HCT116 (cell line): Measurements from ENCODE around the gene TOX2. TPM values are rescaled to one million over a fixed set of nuclear protein-coding genes. Genes with fewer than 3 reads are reported as not detected.

Experiments
- ATAC-seq: fragments of 200-7000 bp; cut with Tn5 transposase; 2 replicates; pipeline ENCODE4 v1.9.1; 2020; ENCODE audit warnings: mild to moderate bottlenecking, moderate library complexity
- BruUV-seq: library from RNA; stranded (reverse); fragments of 400-500 nt; replicated peaks from 2 replicates; lab custom pipeline; 2021; lab: Mats Ljungman, UMichigan
- CTCF ChIA-PET: fragments of 300-600 bp; sonication (Branson Sonifier 250); formaldehyde crosslinking; loops from one replicate; lab custom pipeline; 2021; ENCODE audit warnings: antibody characterized with exemption; lab: Charles Lee
- POLR2A ChIA-PET: fragments of 300-600, 350-600 bp; sonication (Branson Sonifier 250); formaldehyde crosslinking; loops from one replicate; lab custom pipeline; 2021; ENCODE audit warnings: antibody characterized with exemption; lab: Charles Lee
- RAD21 ChIA-PET, 2 experiments: fragments of 300-600 bp; sonication (Branson Sonifier 250); formaldehyde crosslinking; loops; one replicate each; lab custom pipeline; 2023; ENCODE audit warnings: low total read pairs in 2 of 2; ENCODE audit not compliant: uncharacterized antibody in 2 of 2, unreplicated experiment in 2 of 2, low non-redundant PET in 1 of 2; lab: Charles Lee
- DNase-seq: peaks from one replicate; pipeline ENCODE4 v3.0.0-alpha.2; 2010; ENCODE audit warnings: low read depth, low spot score
- H2AFZ ChIP-seq: fragments of 200-600 bp; shearing (Covaris generic), sonication (generic); 2 replicates; pipeline ENCODE4 v1.6.1; 2017; ENCODE audit warnings: low read depth, mixed run types, mixed read lengths, antibody characterized with exemption, low read length; ENCODE audit not compliant: poor library complexity, severe bottlenecking
- H3K27ac ChIP-seq: 2 replicates; pipeline ENCODE4 v1.5.1; 2012; ENCODE audit warnings: low read depth, low read length
- H3K27me3 ChIP-seq: fragments of 200-600 bp; sonication (generic); 2 replicates; pipeline ENCODE4 v1.6.1; 2016; ENCODE audit warnings: mixed run types, low read length, mixed read lengths; ENCODE audit not compliant: insufficient read depth
- H3K36me3 ChIP-seq, 2 experiments: fragments of 200-500 bp in 1 of 2; fragments of 200-600 bp in 1 of 2; sonication (Bioruptor generic) in 1 of 2; sonication (generic) in 1 of 2; 2 replicates each; pipeline versions ENCODE4 v1.5.1 to v1.6.1; 2014 to 2016; ENCODE audit warnings: low read length in 2 of 2, inconsistent platforms in 1 of 2, mixed read lengths in 1 of 2, mixed run types in 1 of 2; ENCODE audit not compliant: insufficient read depth in 2 of 2, control insufficient read depth in 1 of 2
- H3K4me1 ChIP-seq, 2 experiments: fragments of 200-600 bp in 1 of 2; sonication (generic) in 1 of 2; 2 replicates each; pipeline versions ENCODE4 v1.5.1 to v1.6.1; 2012 to 2017; ENCODE audit warnings: low read length in 2 of 2, inconsistent platforms in 1 of 2, mild to moderate bottlenecking in 1 of 2, mixed read lengths in 1 of 2, mixed run types in 1 of 2, moderate library complexity in 1 of 2; ENCODE audit not compliant: insufficient read depth in 2 of 2, control insufficient read depth in 1 of 2
- H3K4me2 ChIP-seq: fragments of 200-600 bp; sonication (generic); 2 replicates; pipeline ENCODE4 v1.6.1; 2017; ENCODE audit warnings: mixed run types, low read length, mixed read lengths
- H3K4me3 ChIP-seq, 2 experiments: fragments of 200-600 bp in 1 of 2; sonication (generic) in 1 of 2; replicated peaks in 1 of 2; 2 replicates each; pipeline ENCODE4 v1.5.1; 2011 to 2016; ENCODE audit warnings: low read length in 2 of 2, control low read depth in 1 of 2, low read depth in 1 of 2, mild to moderate bottlenecking in 1 of 2, mixed read lengths in 1 of 2, mixed run types in 1 of 2
- H3K79me2 ChIP-seq: fragments of 200-600 bp; sonication (generic); 2 replicates; pipeline ENCODE4 v1.6.1; 2017; ENCODE audit warnings: mild to moderate bottlenecking, mixed run types, low read length, moderate library complexity, mixed read lengths; ENCODE audit not compliant: insufficient read depth
- H3K9ac ChIP-seq: fragments of 200-600 bp; sonication (generic); 2 replicates; pipeline ENCODE4 v1.6.1; 2016; ENCODE audit warnings: low read length, mixed read lengths
- H3K9me2 ChIP-seq: fragments of 200-600 bp; sonication (generic), shearing (Covaris generic); 2 replicates; pipeline ENCODE4 v1.6.1; 2017; ENCODE audit warnings: mixed run types, mild to moderate bottlenecking, moderate library complexity; ENCODE audit not compliant: insufficient read depth
- H3K9me3 ChIP-seq, 2 experiments: fragments of 200-500 bp in 1 of 2; fragments of 200-600 bp in 1 of 2; sonication (Bioruptor generic) in 1 of 2; sonication (generic) in 1 of 2; 2 replicates each; pipeline ENCODE4 v1.6.1; 2014 to 2017; ENCODE audit warnings: low read length in 2 of 2, mixed read lengths in 2 of 2, inconsistent platforms in 1 of 2, low read depth in 1 of 2, mild to moderate bottlenecking in 1 of 2, mixed run types in 1 of 2, moderate library complexity in 1 of 2; ENCODE audit not compliant: control insufficient read depth in 1 of 2, insufficient read depth in 1 of 2
- H4K20me1 ChIP-seq: fragments of 200-600 bp; sonication (generic), shearing (Covaris generic); 2 replicates; pipeline ENCODE4 v1.6.1; 2017; ENCODE audit warnings: mixed run types, mild to moderate bottlenecking, moderate library complexity; ENCODE audit not compliant: insufficient read depth
- EZH2 ChIP-seq: fragments of 200-600 bp; sonication (generic); IDR thresholded peaks from 2 replicates; pipeline ENCODE4 v1.6.1; 2017; ENCODE audit warnings: antibody characterized with exemption, mixed run types
- FOSL1 ChIP-seq: IDR thresholded peaks from 2 replicates; pipeline ENCODE4 v1.6.1; 2012; ENCODE audit warnings: low read depth
- SIN3A ChIP-seq: IDR thresholded peaks from 2 replicates; pipeline ENCODE4 v1.6.1; 2012; ENCODE audit warnings: low read depth
- intact Hi-C: fragments of 100-400 bp; cut with micrococcal nuclease; formaldehyde crosslinking; loops from 2 replicates; pipeline ENCODE4 v1.10.0; 2022
- total RNA-seq: library from RNA; stranded (reverse); gene quantifications from one replicate; pipeline ENCODE4 v1.2.1, GENCODE V29; 2021; ENCODE audit not compliant: unreplicated experiment

The TOX2 gene
- total RNA-seq, 1 experiment from 2014 or later, result 39.6 TPM

DNA sequence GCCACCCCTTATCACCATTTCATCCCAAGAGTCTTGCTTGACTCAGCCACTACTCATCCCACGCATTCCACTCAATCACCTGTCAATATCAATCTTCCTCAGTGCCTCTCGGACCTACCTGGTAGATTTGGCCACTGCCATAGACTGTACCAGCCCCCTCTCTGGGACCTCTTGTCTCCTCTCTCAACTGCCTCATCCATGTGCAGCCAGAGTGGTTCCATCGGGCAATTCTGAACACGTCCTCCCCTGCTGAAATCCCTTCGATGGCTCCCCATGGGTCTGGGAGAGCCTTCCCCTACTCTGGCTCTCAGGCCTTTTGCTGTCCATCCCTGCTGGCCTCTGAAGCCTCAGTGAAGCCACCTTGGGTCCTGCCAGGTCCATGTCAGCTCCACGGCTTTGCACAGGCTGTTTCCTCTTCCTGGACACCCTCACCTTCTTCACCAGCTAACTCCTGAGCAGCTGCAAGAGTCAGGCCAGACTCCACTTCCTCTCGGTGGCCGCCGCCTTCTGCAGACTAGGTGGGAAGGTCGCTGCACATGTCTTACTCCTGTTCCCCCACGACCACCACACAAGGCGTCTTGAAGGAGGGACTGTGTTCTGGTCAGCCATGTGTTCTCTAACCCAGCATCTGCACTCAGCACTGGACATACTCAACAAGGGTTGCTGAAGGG is 120.4 kb downstream of the TOX2 start:
- Histone ChIP-seq H3K27ac (no peak overlapping the region), H3K4me3 (no peak overlapping the region), H3K9me3 (no peaks in the 10 kb centered on the region), H3K9ac (no peak overlapping the region), H4K20me1 (no peaks in the 10 kb centered on the region), H3K4me1 (no peaks in the 10 kb centered on the region), H3K36me3 (no peaks in the 10 kb centered on the region), H2AFZ (no peak overlapping the region), H3K79me2 (no peaks in the 10 kb centered on the region), H3K4me2 (no peak overlapping the region), H3K9me2 (no peaks in the 10 kb centered on the region)
- no peak for ATAC-seq
- CTCF ChIA-PET, result no interaction called here
- BruUV-seq, result no TSS peak
- RAD21 ChIA-PET, result no interaction called here
- no peak for DNase-seq
- intact Hi-C loops, result no loop called here
- POLR2A ChIA-PET, result no interaction called here
- TF ChIP-seq SIN3A, result no peak
- TF ChIP-seq, all 23 proteins: peak for 0
- no peaks in the 10 kb centered on the region for H3K27me3 ChIP-seq

GRCh38 chr20:44035924-44036323 is 121.3 kb downstream of the TOX2 start:
- CTCF ChIA-PET, result no interaction called here
- H3K9me3 ChIP-seq, result no peaks in the 10 kb centered on the region
- TF ChIP-seq EZH2 (no peak), FOSL1 (no peak)
- no peaks in the 10 kb centered on the region for H3K9me2 ChIP-seq
- H3K9ac ChIP-seq, result no peak overlapping the region
- H3K4me1 ChIP-seq, result no peaks in the 10 kb centered on the region
- POLR2A ChIA-PET, result no interaction called here
- H3K36me3 ChIP-seq, result no peaks in the 10 kb centered on the region
- intact Hi-C loops, result no loop called here
- BruUV-seq, result no TSS peak
- H4K20me1 ChIP-seq, result no peaks in the 10 kb centered on the region
- no peaks in the 10 kb centered on the region for H3K79me2 ChIP-seq
- H3K27ac ChIP-seq, result no peak overlapping the region
- H3K4me3 ChIP-seq, result no peak overlapping the region
- H2AFZ ChIP-seq, result no peak overlapping the region
- H3K27me3 ChIP-seq, result no peaks in the 10 kb centered on the region
- DNase-seq, result no peak
- RAD21 ChIA-PET, result no interaction called here
- ATAC-seq, result no peak
- H3K4me2 ChIP-seq, result no peak overlapping the region
